GM19351 (cell line): ENCODE measurements around the gene SLCO4A1.

Experiments used
- ATAC-seq: cut with Tn5 transposase; IDR thresholded peaks from one replicate; pipeline ENCODE4 v1.9.1; 2021; ENCODE audit warnings: mild to moderate bottlenecking, moderate library complexity; ENCODE audit not compliant: unreplicated experiment

SLCO4A1 gene, protein sequence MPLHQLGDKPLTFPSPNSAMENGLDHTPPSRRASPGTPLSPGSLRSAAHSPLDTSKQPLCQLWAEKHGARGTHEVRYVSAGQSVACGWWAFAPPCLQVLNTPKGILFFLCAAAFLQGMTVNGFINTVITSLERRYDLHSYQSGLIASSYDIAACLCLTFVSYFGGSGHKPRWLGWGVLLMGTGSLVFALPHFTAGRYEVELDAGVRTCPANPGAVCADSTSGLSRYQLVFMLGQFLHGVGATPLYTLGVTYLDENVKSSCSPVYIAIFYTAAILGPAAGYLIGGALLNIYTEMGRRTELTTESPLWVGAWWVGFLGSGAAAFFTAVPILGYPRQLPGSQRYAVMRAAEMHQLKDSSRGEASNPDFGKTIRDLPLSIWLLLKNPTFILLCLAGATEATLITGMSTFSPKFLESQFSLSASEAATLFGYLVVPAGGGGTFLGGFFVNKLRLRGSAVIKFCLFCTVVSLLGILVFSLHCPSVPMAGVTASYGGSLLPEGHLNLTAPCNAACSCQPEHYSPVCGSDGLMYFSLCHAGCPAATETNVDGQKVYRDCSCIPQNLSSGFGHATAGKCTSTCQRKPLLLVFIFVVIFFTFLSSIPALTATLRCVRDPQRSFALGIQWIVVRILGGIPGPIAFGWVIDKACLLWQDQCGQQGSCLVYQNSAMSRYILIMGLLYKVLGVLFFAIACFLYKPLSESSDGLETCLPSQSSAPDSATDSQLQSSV

GRCh38 chr20:62642051-62642665 is at the start of gene SLCO4A1:
Gene SLCO4A1, plus strand, starts transcription at chr20:62642503. Its CDS starts 13,952 bp downstream, at chr20:62656455.
- ATAC-seq: peak; percentile 66

GRCh38 chr20:62592506-62593177 is 49.7 kb upstream of the SLCO4A1 start:
- no peak for ATAC-seq

- ATAC-seq: no peak
These were observed 48.7 kb upstream of the SLCO4A1 start for GRCh38 chr20:62593616-62594015.

- ATAC-seq: no peak
These were observed 47.2 kb upstream of the SLCO4A1 start for GRCh38 chr20:62595069-62595468.

DNA sequence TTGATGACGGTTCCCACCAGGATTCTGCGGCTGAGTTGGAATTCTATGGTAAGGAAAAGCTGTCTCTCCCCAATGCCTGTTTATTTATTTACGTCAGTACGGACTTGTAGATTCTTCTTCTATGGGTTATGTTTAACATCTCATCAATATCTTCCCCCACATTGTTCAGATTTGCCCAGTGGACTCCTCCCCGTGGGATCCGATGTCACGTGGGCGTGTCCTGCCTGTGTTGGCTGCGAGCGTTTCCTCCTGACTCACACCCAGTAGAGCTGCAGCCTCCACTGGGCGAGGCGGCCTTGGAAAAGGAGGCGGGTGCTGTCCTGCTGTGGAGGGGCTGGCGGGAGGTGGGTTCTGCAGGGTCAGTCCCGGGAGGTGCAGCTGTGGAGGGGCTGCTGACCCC is 46.8 kb upstream of the SLCO4A1 start:
- ATAC-seq: no peak

- ATAC-seq: no peak
These were observed 45.8 kb upstream of the SLCO4A1 start for GRCh38 chr20:62596486-62596885.

- ATAC-seq: no peak
These were observed 45.4 kb upstream of the SLCO4A1 start for GRCh38 chr20:62596921-62597320.

DNA sequence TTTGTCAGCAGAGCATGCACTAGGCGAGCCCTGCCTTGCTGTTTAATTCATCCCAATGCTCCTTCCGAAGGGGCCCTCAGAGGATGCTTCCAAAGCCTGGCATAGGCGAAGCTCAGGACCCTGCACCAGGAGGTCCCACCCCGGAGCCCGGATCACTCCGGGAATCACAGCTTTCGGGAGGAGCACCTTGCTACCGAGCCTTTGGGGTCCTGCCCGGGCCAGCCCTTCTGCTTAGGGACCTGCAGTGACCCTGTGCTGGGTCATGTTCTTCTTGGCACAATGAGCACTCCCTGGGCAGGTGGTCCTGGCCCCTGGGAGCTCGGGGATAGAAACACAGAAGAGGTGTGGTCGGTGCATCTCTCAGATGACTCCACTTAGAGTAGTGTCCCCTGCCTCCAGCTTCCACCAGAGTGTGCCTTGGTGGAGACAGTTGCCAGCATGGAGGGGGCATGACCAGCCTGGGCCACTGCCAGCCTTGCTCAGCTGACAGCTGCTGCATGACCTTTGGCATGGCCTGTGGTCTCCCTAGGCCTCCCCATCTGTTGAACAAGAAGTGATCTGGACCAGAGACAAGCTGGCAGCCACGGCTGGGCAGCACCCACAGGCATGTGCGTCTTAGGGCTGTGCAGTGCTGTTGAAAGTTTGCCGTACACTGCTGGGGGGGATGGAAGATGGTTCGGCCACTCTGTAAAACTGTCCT is 44.7 kb upstream of the SLCO4A1 start:
- no peak for ATAC-seq

- peak; percentile 66 for ATAC-seq
These were observed 43.5 kb upstream of the SLCO4A1 start for GRCh38 chr20:62598761-62599194.

GRCh38 chr20:62599216-62600110 is 42.8 kb upstream of the SLCO4A1 start:
- ATAC-seq: no peak

- no peak for ATAC-seq
These were observed 41.1 kb upstream of the SLCO4A1 start for GRCh38 chr20:62601172-62601571.

- ATAC-seq: no peak
These were observed 40.6 kb upstream of the SLCO4A1 start for GRCh38 chr20:62601714-62602113.

GRCh38 chr20:62602550-62602949 is 39.8 kb upstream of the SLCO4A1 start:
- ATAC-seq: no peak

DNA sequence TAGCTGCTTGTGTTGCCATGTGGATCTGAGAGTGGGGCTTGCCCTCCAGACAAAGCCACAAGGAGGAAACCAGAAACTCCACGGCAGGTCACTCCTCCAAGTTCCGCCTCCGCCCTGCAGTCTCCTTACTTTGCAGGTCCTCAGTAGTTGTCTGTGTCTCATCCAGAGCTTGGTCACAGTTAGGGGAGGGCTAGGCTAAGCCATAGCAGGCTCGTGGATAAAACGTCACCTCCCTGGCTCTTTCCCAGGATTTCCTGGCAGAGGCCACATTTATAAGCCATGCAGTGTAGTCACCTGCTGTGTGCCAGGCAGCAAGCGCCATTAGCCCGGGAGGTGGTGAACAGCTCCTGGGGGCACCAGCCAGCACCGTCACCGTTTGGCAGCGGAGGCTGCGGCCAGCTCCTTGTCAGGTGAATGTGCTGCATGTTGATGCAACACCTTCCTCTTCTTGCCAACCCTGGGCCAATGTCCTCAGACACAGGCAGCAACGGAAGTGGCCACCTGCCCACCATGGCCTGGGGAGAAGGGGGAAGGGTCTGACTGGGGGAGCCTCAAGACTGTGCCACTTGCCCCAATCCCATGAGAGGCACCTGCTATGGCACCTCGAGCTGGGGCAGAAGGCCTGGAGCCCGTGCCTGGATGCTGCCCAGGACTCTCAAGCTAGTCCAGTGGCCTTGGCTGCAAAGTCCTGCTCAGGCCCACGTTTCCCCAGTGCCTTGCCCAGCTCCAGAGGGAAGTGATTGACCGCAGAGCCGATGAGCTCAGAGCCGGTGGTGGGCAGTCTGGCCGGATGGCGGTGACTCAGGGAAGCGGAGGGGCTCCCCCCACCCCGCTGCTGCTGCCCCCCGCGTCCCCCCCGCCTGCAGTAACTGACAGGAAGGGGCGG is 39.0 kb upstream of the SLCO4A1 start:
- no peak for ATAC-seq

GRCh38 chr20:62603907-62604785 is 38.2 kb upstream of the SLCO4A1 start:
- no peak for ATAC-seq

DNA sequence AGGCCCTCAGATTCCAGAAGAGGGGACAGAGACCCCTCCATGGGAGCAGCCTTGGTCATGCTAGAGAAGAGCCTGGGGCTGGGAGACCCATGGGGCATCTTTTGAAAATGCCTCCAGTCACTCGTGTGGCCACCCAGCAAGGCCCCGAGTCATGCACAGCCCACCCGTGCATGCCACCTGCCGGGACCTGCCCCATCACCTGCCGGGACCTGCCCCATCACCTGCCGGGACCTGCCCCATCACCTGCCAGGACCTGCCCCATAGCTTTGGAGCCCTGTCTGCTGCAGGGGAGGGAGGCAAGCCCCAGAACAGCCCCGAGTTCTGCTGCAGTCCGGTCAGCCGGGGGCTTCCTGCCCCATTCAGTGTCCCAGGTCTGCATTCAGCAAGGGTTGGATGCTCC is 37.5 kb upstream of the SLCO4A1 start:
- ATAC-seq: no peak

DNA sequence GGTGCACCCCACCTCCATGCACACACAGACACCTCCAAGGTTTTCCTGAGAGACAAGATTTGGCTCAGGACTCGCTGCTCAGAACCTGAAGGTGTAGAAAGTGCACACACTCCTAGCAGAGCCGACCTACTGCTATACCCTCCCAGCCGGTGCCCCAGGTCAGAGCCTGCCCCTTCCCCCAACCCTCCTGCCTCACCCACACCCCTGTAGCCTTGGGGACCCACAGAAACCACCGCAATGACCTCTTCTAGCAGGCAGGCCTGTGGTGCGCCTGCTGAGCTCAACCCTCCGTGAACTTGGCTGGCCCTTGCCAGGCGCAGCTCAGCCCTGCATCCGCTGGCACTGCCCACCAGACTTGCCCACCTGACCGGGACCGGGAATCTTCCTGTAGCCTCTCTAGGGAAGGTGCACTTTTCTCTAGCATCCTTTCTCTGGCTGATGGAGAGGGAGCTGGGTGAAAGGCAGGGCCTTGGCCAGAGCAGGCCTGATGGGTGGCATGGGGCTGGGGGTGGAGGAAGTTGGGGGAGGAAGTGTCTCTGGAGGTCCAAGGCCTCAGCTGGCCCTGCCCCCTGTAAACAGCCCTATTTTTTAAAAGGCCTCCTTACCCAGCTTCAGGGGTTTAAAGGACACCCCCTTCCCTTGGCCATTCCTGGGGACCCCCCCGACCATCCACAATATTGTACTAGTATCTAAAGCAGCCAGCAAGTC is 36.9 kb upstream of the SLCO4A1 start:
- ATAC-seq: no peak
